Kasumi-1 (cell line): Measurements from ENCODE around the gene RASAL2.
"Not testable (repeated sequence)": the region's sequence is repeated elsewhere in the genome, so short reads cannot be mapped to it uniquely, and the experiment has no call there.

Experiments
- DNase-seq, 2 experiments: peaks; one replicate each; lab custom pipeline; 2025; lab: John Stamatoyannopoulos, UW

Gene RASAL2

GRCh38 chr1:178071811-178072210 is 22.1 kb upstream of the RASAL2 start:
- DNase-seq = no peak

DNA sequence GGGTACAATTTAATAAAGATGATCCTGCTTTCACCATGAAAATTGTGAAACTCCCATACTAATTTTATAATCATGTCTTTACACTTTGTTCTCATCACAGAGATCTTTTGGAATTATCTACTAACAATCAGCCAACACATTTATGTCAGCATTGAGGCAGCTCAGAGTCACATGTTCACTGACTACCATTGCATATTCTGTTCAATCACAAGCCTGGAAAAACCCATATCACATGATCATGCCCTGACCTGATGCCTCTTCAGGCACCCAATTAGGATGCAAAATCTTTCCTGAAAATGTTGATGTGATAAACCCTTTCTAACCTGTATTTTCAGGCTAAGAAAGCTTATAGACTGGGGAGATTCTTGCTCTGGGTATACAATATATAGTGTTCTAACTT is 21.6 kb upstream of the RASAL2 start:
- DNase-seq = no peak

- DNase-seq = no peak
Observed at GRCh38 chr1:178075333-178075732, 18.6 kb upstream of the RASAL2 start.

- DNase-seq = no peak
Observed at GRCh38 chr1:178076607-178077006, 17.3 kb upstream of the RASAL2 start.

GRCh38 chr1:178077917-178078316 is 16.0 kb upstream of the RASAL2 start:
- no peak for DNase-seq

DNA sequence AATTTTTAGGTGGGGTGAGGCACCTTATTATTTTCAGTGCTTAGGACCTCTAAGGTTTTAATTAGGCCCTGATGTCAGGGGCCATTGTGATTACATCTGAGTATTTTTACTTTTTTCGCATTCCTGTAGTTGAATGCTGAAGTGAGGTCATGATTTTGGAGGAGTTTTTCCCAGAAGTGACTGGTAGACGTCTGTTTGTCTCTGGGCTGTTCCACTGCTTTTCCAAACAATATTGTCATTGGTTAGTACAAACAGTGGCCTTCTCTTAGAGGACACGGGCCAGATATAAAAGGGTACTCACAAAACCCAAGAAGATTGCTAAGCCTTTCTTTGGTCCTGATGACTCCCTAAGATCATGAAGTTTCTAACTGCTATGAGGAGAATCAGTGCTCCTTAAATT is 7.6 kb upstream of the RASAL2 start:
- DNase-seq = no peak

- peak; percentile 88 to 93 for DNase-seq
Observed at GRCh38 chr1:178086766-178087165, 7.1 kb upstream of the RASAL2 start.

DNA sequence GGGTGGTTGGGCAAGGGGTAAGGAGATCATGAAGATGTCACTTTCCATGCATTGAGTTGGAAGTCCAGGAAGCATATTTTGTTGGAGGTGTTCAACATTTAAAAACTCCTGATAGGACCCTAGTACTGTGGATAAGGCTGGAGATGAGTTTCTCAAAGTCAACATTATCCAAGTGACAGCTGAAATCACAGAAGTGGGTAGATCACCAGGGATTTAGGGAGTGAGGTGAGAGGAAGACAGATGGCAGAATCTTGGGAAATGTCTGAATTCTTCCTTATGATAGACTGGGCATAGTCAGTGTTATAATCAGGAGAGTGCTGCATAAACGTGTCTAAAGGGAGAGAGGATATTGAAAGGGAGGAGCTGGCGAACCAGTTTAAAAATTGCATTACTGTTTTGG is 5.3 kb upstream of the RASAL2 start:
- no peak for DNase-seq

- DNase-seq = not testable (repeated sequence)
Observed at GRCh38 chr1:178091454-178091853, 2.5 kb upstream of the RASAL2 start.

- no peak for DNase-seq
Observed at GRCh38 chr1:178091986-178092745, 1.7 kb upstream of the RASAL2 start.

GRCh38 chr1:178092878-178093493 is 918 bp upstream of the RASAL2 start:
- peak in 1 of 2 experiments; percentile 79 for DNase-seq

DNA sequence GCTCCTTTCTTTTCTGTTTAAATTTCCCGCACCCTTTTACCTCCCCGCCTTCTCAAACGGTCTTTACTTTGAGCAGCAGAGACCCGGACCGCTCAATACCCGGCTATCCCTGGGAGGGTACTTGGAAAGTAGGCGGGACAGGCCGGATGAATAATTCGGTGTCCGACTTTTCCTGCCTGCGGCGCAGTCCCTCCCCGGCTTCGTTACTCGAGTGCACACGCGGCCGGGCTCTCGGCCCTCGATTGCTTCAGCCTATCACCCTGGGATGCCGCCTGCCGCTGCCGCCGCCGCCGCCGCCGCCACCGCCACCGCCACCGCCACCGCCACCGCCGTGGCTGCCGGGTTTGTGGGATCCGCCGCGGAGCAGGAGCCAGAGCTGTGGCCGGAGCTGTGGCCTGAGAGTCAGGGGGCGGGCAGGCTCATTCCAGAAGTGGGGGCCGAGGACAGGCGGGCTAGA is 382 bp upstream of the RASAL2 start:
- peak; percentile 96 to 97 for DNase-seq

GRCh38 chr1:178094739-178095645 is 1.1 kb downstream of the RASAL2 start:
- no peak for DNase-seq

- DNase-seq = no peak
Observed at GRCh38 chr1:178096421-178096820, 2.5 kb downstream of the RASAL2 start.

- DNase-seq = no peak
Observed at GRCh38 chr1:178098262-178098661, 4.4 kb downstream of the RASAL2 start.

GRCh38 chr1:178101266-178101630 is 7.3 kb downstream of the RASAL2 start:
- no peak for DNase-seq

- DNase-seq = no peak
Observed at GRCh38 chr1:178101654-178102053, 7.8 kb downstream of the RASAL2 start.

GRCh38 chr1:178102218-178102617 is 8.3 kb downstream of the RASAL2 start:
- no peak for DNase-seq

GRCh38 chr1:178107823-178108222 is 13.9 kb downstream of the RASAL2 start:
- no peak for DNase-seq

DNA sequence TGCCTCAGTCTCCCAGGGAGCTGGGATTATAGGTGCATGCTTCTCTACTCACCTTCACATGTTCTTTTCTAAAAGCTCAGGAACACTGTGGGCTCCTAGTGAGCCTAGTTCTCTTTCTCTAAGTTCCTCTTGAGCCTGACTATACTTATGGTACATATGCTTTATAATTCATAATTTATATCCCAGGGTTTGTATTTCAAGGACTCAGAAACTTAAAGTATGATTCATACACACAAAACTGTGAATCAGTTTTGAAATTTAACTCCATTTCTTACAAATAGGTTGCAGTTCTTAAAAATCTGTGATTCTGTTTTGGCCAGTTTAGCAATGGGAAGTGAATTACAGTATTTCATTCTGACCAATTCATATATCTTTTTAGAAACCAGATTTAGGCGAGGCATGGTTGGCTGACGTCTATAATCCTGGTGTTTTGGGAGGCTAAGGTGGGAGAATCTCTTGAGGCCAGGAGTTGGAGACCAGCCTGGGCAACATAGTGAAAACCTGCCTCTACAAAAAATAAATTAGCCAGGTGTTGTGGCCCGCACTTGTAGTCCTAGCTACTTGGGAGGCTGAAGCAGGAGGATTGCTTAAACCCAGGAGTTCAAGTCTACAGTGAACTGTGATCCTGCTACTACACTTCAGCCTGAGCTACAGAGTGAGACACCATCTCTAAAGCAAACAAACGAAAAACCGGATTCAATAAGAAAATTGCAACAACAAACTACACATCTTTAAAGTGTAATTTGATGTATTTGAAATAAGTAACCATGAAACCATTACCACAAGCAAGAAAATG is 15.6 kb downstream of the RASAL2 start:
- DNase-seq = no peak

- no peak for DNase-seq
Observed at GRCh38 chr1:178115260-178115659, 21.4 kb downstream of the RASAL2 start.

DNA sequence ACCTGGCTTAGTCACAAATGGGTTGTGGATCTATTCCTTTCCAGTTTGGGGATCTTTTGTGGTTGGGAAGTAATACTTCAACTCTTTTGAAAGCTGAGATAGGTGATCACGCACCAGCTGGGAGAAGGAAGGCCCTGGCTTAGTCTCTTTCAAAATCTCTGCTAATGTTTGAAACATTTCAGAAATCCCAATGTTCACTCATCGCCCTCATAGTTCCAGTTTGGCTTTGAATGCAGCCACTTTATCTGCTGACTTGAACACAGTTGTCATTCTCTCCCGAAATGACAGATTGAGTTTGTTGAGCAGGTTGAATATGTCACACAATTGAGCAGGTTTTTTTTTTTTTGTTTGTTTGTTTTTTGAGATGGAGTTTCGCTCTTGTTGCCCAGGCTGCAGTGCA is 24.6 kb downstream of the RASAL2 start:
- DNase-seq = no peak
